Heart left ventricle (tissue), 13 donors: ENCODE measurements around the gene MAP3K10.

Source experiments
- CTCF ChIP-seq, 12 donors: fragments of 200-600 bp; sonication (generic) in 4 of 12; IDR thresholded peaks; one replicate each; pipeline versions ENCODE4 v1.5.0 to v1.8.0; 2018 to 2022; ENCODE audit warnings: antibody characterized with exemption in 12 of 12, mild to moderate bottlenecking in 5 of 12
- POLR2A ChIP-seq, 2 donors: fragments of 450-650 bp; IDR thresholded peaks; one replicate each; pipeline ENCODE4 v1.6.1; 2017; ENCODE audit warnings: antibody characterized with exemption in 2 of 2, mild to moderate bottlenecking in 2 of 2, moderate library complexity in 2 of 2
- donor health status: ischemic (EF 13 %, LVEDD 7.1; RV severe dilation, severe dysfunction).
- donor health status: DM: no; HTN: yes; CAD: no.
- donor health status: DM: no; HTN: no; CAD: no.
- donor health status: ischemic (EF 25% LVEDD 6.9; RV normal size, moderate dysfunction).
- donor health status: ischemic (EF 25% LVEDD 5.7; RV mildly dilated, moderate dysfunction).
- donor health status: ischemic (EF 35%, LVEDD 5.7; RV mildly dilated, moderate dysfunction).
- donor health status: nonischemic (EF 11% LVEDD 7.7; RV severe dilation, severe dysfunction).
- donor health status: DM: yes; HTN: yes; CAD: no.
- donor health status: PGD.
- donor health status: ischemic (EF 29% LVEDD 5.4; RV normal size, mild dysfunction).
- donor health status: nonischemic (EF 23%, LVEDD 6.1; RV moderate dilation, normal function).

- TF ChIP-seq POLR2A (IDR thresholded peaks at IDR 0.05) (no peak), CTCF (IDR thresholded peaks at IDR 0.05) (no peak)
Measured at GRCh38 chr19:40236026-40236355, 44.8 kb downstream of the MAP3K10 start.
